SKM-1 (cell line): ENCODE data around the gene SPECC1.
"Not testable (repeated sequence)": the region's sequence is repeated elsewhere in the genome, so short reads cannot be mapped to it uniquely, and the experiment has no call there.

ENCODE experiments used
- DNase-seq: peaks from one replicate; lab custom pipeline; 2025; ENCODE audit not compliant: unreplicated experiment; lab: John Stamatoyannopoulos, UW

SPECC1 gene

GRCh38 chr17:20092973-20093626, 83.9 kb downstream of the SPECC1 start:
- no peak for DNase-seq

- no peak for DNase-seq
These were observed 85.6 kb downstream of the SPECC1 start for GRCh38 chr17:20094777-20095176.

- no peak for DNase-seq
These were observed 86.3 kb downstream of the SPECC1 start for GRCh38 chr17:20095336-20096080.

- DNase-seq: no peak
These were observed 87.3 kb downstream of the SPECC1 start for GRCh38 chr17:20096430-20096829.

GRCh38 chr17:20097330-20097729, 88.2 kb downstream of the SPECC1 start:
- DNase-seq: no peak

GRCh38 chr17:20098314-20098713, 89.2 kb downstream of the SPECC1 start:
- DNase-seq: no peak

- not testable (repeated sequence) for DNase-seq
These were observed 91.6 kb downstream of the SPECC1 start for GRCh38 chr17:20100806-20101205.

GRCh38 chr17:20103454-20104446, 94.6 kb downstream of the SPECC1 start:
- DNase-seq: no peak

GRCh38 chr17:20105539-20106280, 96.6 kb downstream of the SPECC1 start:
- DNase-seq: no peak

GRCh38 chr17:20106446-20106845, 97.3 kb downstream of the SPECC1 start:
- not testable (repeated sequence) for DNase-seq

- no peak for DNase-seq
These were observed 99.9 kb downstream of the SPECC1 start for GRCh38 chr17:20109076-20109475.

- no peak for DNase-seq
These were observed 102.4 kb downstream of the SPECC1 start for GRCh38 chr17:20111538-20111937.

- no peak for DNase-seq
These were observed 105.3 kb downstream of the SPECC1 start for GRCh38 chr17:20114466-20114865.

- peak; percentile 45 for DNase-seq
These were observed 107.6 kb downstream of the SPECC1 start for GRCh38 chr17:20116683-20117309.

GRCh38 chr17:20118280-20118679, 109.1 kb downstream of the SPECC1 start:
- no peak for DNase-seq

- DNase-seq: no peak
These were observed 111.7 kb downstream of the SPECC1 start for GRCh38 chr17:20120836-20121235.

GRCh38 chr17:20121359-20122253, 112.4 kb downstream of the SPECC1 start:
- no peak for DNase-seq

GRCh38 chr17:20122254-20122879, 113.2 kb downstream of the SPECC1 start:
- no peak for DNase-seq

- no peak for DNase-seq
These were observed 114.0 kb downstream of the SPECC1 start for GRCh38 chr17:20123209-20123608.
